Effector memory CD8-positive, alpha-beta T cell (primary cell): ENCODE data around the gene CTNND2.
"Not testable (repeated sequence)": the region's sequence is repeated elsewhere in the genome, so short reads cannot be mapped to it uniquely, and the experiment has no call there.

Experiments
- ATAC-seq: fragments of 150-1000 bp; cut with Tn5 transposase; replicated peaks from 2 replicates; pipeline ENCODE4 v1.10.0; 2021; ENCODE audit warnings: mild to moderate bottlenecking, moderate library complexity
- DNase-seq, 3 experiments: peaks; one replicate each; pipeline ENCODE4 v3.0.0; 2021
- H3K27ac Mint-ChIP-seq, 2 donors: one replicate each; pipeline ENCODE4 v1.8.0; 2022; ENCODE audit warnings: mild to moderate bottlenecking in 2 of 2, mixed read lengths in 2 of 2, moderate library complexity in 2 of 2
- H3K27me3 Mint-ChIP-seq, 2 donors: one replicate each; pipeline ENCODE4 v1.8.0; 2022; ENCODE audit warnings: mixed read lengths in 2 of 2
- H3K36me3 Mint-ChIP-seq: one replicate; pipeline ENCODE4 v1.8.0; 2022; ENCODE audit warnings: mild to moderate bottlenecking, moderate library complexity, mixed read lengths; ENCODE audit not compliant: insufficient read depth
- H3K4me1 Mint-ChIP-seq, 2 donors: one replicate each; pipeline ENCODE4 v1.8.0; 2022; ENCODE audit warnings: low read depth in 2 of 2, mixed read lengths in 2 of 2
- H3K4me3 Mint-ChIP-seq, 2 donors: one replicate each; pipeline ENCODE4 v1.8.0; 2022; ENCODE audit warnings: mild to moderate bottlenecking in 2 of 2, mixed read lengths in 2 of 2, moderate library complexity in 2 of 2
- H3K9me3 Mint-ChIP-seq, 2 donors: one replicate each; pipeline ENCODE4 v1.8.0; 2022; ENCODE audit warnings: mixed read lengths in 2 of 2

CTNND2 gene

GRCh38 chr5:11010429-11011210 is 893.6 kb downstream of the CTNND2 start:
- Mint-ChIP-seq H3K27ac (no peak overlapping the region), H3K4me1 (peaks cover 0 to 1% of the 10 kb centered on the region in 2 donors), H3K36me3 (no peaks in the 10 kb centered on the region), H3K9me3 (no peaks in the 10 kb centered on the region), H3K27me3 (peaks cover 5 to 20% of the 10 kb centered on the region in 2 donors), H3K4me3 (no peak overlapping the region)
- ATAC-seq (no peak), DNase-seq (no peak)

GRCh38 chr5:11009576-11009975 is 894.7 kb downstream of the CTNND2 start:
- no peaks in the 10 kb centered on the region for H3K36me3 Mint-ChIP-seq
- H3K27me3 Mint-ChIP-seq, result peaks cover 10 to 20% of the 10 kb centered on the region in 2 donors
- no peak for ATAC-seq
- H3K27ac Mint-ChIP-seq, result no peak overlapping the region
- H3K9me3 Mint-ChIP-seq, result peaks cover 0 to 2% of the 10 kb centered on the region in 2 donors
- no peak for DNase-seq
- H3K4me1 Mint-ChIP-seq, result peaks cover 0 to 1% of the 10 kb centered on the region in 2 donors
- no peak overlapping the region for H3K4me3 Mint-ChIP-seq

GRCh38 chr5:11007269-11007870 is 896.9 kb downstream of the CTNND2 start:
- DNase-seq (no peak), ATAC-seq (no peak)
- H3K27ac Mint-ChIP-seq, result no peak overlapping the region
- H3K9me3 Mint-ChIP-seq, result peaks cover 0 to 2% of the 10 kb centered on the region in 2 donors
- H3K27me3 Mint-ChIP-seq, result peaks cover 10 to 21% of the 10 kb centered on the region in 2 donors
- peaks cover 0 to 1% of the 10 kb centered on the region in 2 donors for H3K4me1 Mint-ChIP-seq
- H3K4me3 Mint-ChIP-seq, result no peak overlapping the region
- no peaks in the 10 kb centered on the region for H3K36me3 Mint-ChIP-seq

DNA sequence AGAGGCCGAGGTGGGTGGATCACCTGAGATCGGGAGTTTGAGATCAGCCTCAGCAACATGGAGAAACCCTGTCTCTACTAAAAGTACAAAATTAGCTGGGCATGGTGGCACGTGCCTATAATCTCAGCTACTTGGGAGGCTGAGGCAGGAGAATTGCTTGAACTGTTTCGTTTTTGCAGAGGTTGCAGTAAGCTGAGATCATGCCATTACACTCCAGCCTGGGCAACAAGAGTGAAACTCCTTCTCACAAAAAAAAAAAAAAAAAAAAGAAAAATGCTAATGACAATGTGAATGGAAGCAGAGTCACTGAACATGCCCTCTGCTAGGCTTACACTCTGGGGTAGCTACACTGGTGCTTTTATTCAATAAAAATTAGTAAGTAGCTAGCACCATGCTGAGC is 899.7 kb downstream of the CTNND2 start:
- not testable (repeated sequence) for DNase-seq, H3K36me3 Mint-ChIP-seq, ATAC-seq, H3K9me3 Mint-ChIP-seq, H3K4me3 Mint-ChIP-seq, H3K4me1 Mint-ChIP-seq, H3K27ac Mint-ChIP-seq
- H3K27me3 Mint-ChIP-seq, result peaks cover 15 to 16% of the 10 kb centered on the region in 2 donors

DNA sequence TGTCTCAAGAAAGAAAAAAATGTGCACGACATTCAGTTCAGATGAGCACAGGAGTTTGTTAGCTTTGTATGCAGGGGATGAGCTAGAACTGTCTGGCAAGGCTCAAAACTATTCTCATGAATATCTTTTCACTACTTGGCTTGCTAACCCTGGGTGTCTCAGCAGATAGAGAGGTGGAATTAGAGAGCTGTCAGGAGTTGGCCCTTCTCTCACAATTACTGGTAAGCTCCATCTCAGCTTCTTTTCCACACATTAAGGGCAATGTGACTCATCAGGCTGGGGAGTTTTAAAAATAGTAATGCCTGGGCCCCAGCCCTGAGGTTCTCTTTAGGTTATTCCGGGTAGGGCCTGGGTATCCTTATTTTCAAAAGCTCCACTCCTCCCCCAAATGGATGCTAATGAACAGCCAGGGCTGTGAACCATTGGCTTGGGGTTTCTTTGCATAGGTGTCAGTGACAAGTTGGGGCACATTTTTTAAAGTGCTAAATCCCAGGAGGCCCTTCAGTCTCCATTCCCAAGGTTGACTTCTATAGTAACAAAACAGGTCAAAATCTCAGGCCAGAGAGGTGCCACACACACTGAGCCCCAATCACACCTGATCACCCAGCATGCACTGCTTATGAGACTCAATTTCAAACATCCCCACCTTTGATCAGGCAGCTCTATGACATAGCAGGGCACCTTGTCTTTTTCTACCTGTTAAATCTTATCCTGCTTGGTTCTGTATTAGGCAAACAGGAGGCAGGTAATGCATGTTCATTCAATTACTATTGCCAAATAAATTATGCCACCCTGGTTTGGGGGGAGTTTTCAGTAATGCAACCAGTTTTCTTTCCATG is 903.5 kb downstream of the CTNND2 start:
- no peaks in the 10 kb centered on the region for H3K4me1 Mint-ChIP-seq
- H3K9me3 Mint-ChIP-seq, result peaks cover 0 to 4% of the 10 kb centered on the region in 2 donors
- H3K36me3 Mint-ChIP-seq, result no peaks in the 10 kb centered on the region
- no peak overlapping the region for H3K27ac Mint-ChIP-seq
- peaks cover 10 to 14% of the 10 kb centered on the region in 2 donors for H3K27me3 Mint-ChIP-seq
- no peak overlapping the region for H3K4me3 Mint-ChIP-seq
- ATAC-seq, result no peak
- DNase-seq, result no peak

GRCh38 chr5:10999714-11000113 is 904.5 kb downstream of the CTNND2 start:
- no peak for ATAC-seq
- H3K27ac Mint-ChIP-seq, result no peak overlapping the region
- peaks cover 0 to 1% of the 10 kb centered on the region in 2 donors for H3K9me3 Mint-ChIP-seq
- peaks cover 13 to 24% of the 10 kb centered on the region in 2 donors for H3K27me3 Mint-ChIP-seq
- no peak for DNase-seq
- H3K4me1 Mint-ChIP-seq, result no peaks in the 10 kb centered on the region
- H3K36me3 Mint-ChIP-seq, result no peaks in the 10 kb centered on the region
- no peak overlapping the region for H3K4me3 Mint-ChIP-seq

- no peaks in the 10 kb centered on the region for H3K36me3 Mint-ChIP-seq
- H3K27ac Mint-ChIP-seq, result no peak overlapping the region
- peaks cover 14 to 21% of the 10 kb centered on the region in 2 donors for H3K27me3 Mint-ChIP-seq
- DNase-seq, result no peak
- ATAC-seq, result no peak
- H3K4me3 Mint-ChIP-seq, result no peak overlapping the region
- no peaks in the 10 kb centered on the region for H3K4me1 Mint-ChIP-seq
- H3K9me3 Mint-ChIP-seq, result no peaks in the 10 kb centered on the region
These were observed 908.4 kb downstream of the CTNND2 start for GRCh38 chr5:10995891-10996290.

GRCh38 chr5:10994091-10994986 is 909.9 kb downstream of the CTNND2 start:
- ATAC-seq (no peak), DNase-seq (no peak)
- Mint-ChIP-seq H3K27me3 (peaks cover 15 to 21% of the 10 kb centered on the region in 2 donors), H3K9me3 (no peaks in the 10 kb centered on the region), H3K4me3 (no peak overlapping the region), H3K36me3 (no peaks in the 10 kb centered on the region), H3K27ac (no peak overlapping the region), H3K4me1 (no peaks in the 10 kb centered on the region)

GRCh38 chr5:10990634-10991033 is 913.6 kb downstream of the CTNND2 start:
- H3K36me3 Mint-ChIP-seq, result no peaks in the 10 kb centered on the region

GRCh38 chr5:10989577-10990263 is 914.5 kb downstream of the CTNND2 start:
- no peaks in the 10 kb centered on the region for H3K9me3 Mint-ChIP-seq
- H3K27ac Mint-ChIP-seq, result no peak overlapping the region
- ATAC-seq, result no peak
- peaks cover 22 to 29% of the 10 kb centered on the region in 2 donors for H3K27me3 Mint-ChIP-seq
- H3K4me1 Mint-ChIP-seq, result peaks cover 8 to 9% of the 10 kb centered on the region in 2 donors
- DNase-seq, result no peak
- no peak overlapping the region for H3K4me3 Mint-ChIP-seq
- no peaks in the 10 kb centered on the region for H3K36me3 Mint-ChIP-seq

More at GRCh38 chr5:10990634-10991033, 913.6 kb downstream of the CTNND2 start:
- Mint-ChIP-seq H3K27me3 (peaks cover 31 to 38% of the 10 kb centered on the region in 2 donors), H3K4me3 (no peak overlapping the region), H3K4me1 (peaks cover 8 to 9% of the 10 kb centered on the region in 2 donors), H3K9me3 (no peaks in the 10 kb centered on the region), H3K27ac (no peak overlapping the region)
- no peak for DNase-seq
- no peak for ATAC-seq

- peaks cover 20 to 25% of the 10 kb centered on the region in 2 donors for H3K27me3 Mint-ChIP-seq
- no peaks in the 10 kb centered on the region for H3K36me3 Mint-ChIP-seq
- peaks cover 8 to 9% of the 10 kb centered on the region in 2 donors for H3K4me1 Mint-ChIP-seq
- peak overlapping the region in 1 of 2 donors; percentile 15 for H3K4me3 Mint-ChIP-seq
- ATAC-seq (no peak), DNase-seq (no peak)
- no peaks in the 10 kb centered on the region for H3K9me3 Mint-ChIP-seq
- no peak overlapping the region for H3K27ac Mint-ChIP-seq
These were observed 915.6 kb downstream of the CTNND2 start for GRCh38 chr5:10988622-10989021.

GRCh38 chr5:10987925-10988504 is 916.2 kb downstream of the CTNND2 start:
- Mint-ChIP-seq H3K27me3 (peaks cover 20 to 25% of the 10 kb centered on the region in 2 donors), H3K4me1 (peaks cover 8 to 9% of the 10 kb centered on the region in 2 donors), H3K4me3 (peak overlapping the region in 1 of 2 donors; percentile 15), H3K36me3 (no peaks in the 10 kb centered on the region), H3K27ac (peak overlapping the region in 1 of 2 donors; percentile 21), H3K9me3 (no peaks in the 10 kb centered on the region)
- peak; percentile 15 to 46 (median 34) for DNase-seq
- ATAC-seq, result peak; percentile 76
